ENCODE data around the gene SNAPC1.

DNA sequence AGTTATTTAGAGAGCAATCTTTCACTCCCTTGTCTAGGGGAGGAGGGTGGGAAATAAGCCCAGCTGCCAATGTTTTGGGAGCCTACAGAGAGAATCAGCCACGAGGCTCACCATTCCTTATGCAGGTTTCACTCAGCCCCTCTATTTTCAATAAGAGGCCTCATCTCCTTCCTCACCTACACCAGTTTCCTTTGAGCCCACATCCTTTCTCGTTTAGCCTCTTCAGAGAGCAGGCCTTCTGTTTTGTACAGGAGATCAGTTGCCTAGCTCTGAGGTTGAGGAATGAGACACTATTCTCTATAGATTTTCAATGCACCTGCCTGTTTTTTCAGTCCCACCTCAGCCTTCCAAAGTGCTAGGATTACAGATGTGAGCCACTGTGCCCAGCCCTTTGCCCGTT is 17.9 kb downstream of the SNAPC1 start:
- TF ChIP-seq POLR2A (IDR thresholded peaks at IDR 0.05), result no peak
- TF ChIP-seq, protein P1, sequence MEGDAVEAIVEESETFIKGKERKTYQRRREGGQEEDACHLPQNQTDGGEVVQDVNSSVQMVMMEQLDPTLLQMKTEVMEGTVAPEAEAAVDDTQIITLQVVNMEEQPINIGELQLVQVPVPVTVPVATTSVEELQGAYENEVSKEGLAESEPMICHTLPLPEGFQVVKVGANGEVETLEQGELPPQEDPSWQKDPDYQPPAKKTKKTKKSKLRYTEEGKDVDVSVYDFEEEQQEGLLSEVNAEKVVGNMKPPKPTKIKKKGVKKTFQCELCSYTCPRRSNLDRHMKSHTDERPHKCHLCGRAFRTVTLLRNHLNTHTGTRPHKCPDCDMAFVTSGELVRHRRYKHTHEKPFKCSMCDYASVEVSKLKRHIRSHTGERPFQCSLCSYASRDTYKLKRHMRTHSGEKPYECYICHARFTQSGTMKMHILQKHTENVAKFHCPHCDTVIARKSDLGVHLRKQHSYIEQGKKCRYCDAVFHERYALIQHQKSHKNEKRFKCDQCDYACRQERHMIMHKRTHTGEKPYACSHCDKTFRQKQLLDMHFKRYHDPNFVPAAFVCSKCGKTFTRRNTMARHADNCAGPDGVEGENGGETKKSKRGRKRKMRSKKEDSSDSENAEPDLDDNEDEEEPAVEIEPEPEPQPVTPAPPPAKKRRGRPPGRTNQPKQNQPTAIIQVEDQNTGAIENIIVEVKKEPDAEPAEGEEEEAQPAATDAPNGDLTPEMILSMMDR (IDR thresholded peaks at IDR 0.05), result no peak

Data from Peyer's patch (tissue), 4 donors.